OCI-LY7 (cell line): ENCODE data around the gene HNRNPH1. TPM values are rescaled to one million over a fixed set of nuclear protein-coding genes. Genes with fewer than 3 reads are reported as not detected.
"Not testable (repeated sequence)": the region's sequence is repeated elsewhere in the genome, so short reads cannot be mapped to it uniquely, and the experiment has no call there.

Experiments used
- BruUV-seq: library from RNA; stranded (reverse); fragments of 400-500 nt; replicated peaks from 2 replicates; lab custom pipeline; 2021; lab: Mats Ljungman, UMichigan
- CTCF ChIA-PET: fragments of 300-600 bp; sonication (Branson Sonifier 250); formaldehyde crosslinking; loops from one replicate; lab custom pipeline; 2022; ENCODE audit warnings: antibody characterized with exemption; ENCODE audit not compliant: unreplicated experiment; lab: Charles Lee
- POLR2A ChIA-PET: fragments of 300-600 bp; sonication (Branson Sonifier 250); formaldehyde crosslinking; loops from one replicate; lab custom pipeline; 2022; ENCODE audit warnings: antibody characterized with exemption; lab: Charles Lee
- DNase-seq: peaks from one replicate; pipeline ENCODE4 v3.0.0-alpha.2; 2015; ENCODE audit warnings: low spot score
- H2AFZ ChIP-seq: fragments of 200-600 bp; sonication (generic), shearing (Covaris generic); 2 replicates; pipeline ENCODE4 v1.6.1; 2014; ENCODE audit warnings: mild to moderate bottlenecking, antibody characterized with exemption, low read length, moderate library complexity
- H3K27ac ChIP-seq: fragments of 200-600 bp; sonication (generic); 2 replicates; pipeline ENCODE4 v1.5.1; 2014; ENCODE audit warnings: mixed run types, low read depth, mild to moderate bottlenecking, moderate library complexity, low read length, inconsistent platforms; ENCODE audit not compliant: poor library complexity, severe bottlenecking
- H3K36me3 ChIP-seq: fragments of 200-600 bp; sonication (generic); 2 replicates; pipeline ENCODE4 v1.6.1; 2014; ENCODE audit warnings: mild to moderate bottlenecking, antibody characterized with exemption, low read length, moderate library complexity, mixed read lengths; ENCODE audit not compliant: insufficient read depth
- H3K4me1 ChIP-seq: fragments of 200-600 bp; sonication (generic); 2 replicates; pipeline ENCODE4 v1.5.1; 2014; ENCODE audit warnings: mild to moderate bottlenecking, low read length; ENCODE audit not compliant: insufficient read depth, poor library complexity, severe bottlenecking
- H3K4me2 ChIP-seq: fragments of 200-600 bp; sonication (generic); 2 replicates; pipeline ENCODE4 v1.6.1; 2014; ENCODE audit warnings: mild to moderate bottlenecking, low read length
- H3K4me3 ChIP-seq: fragments of 200-600 bp; sonication (generic); 2 replicates; pipeline ENCODE4 v1.5.1; 2014; ENCODE audit warnings: mild to moderate bottlenecking, low read depth, low read length; ENCODE audit not compliant: poor library complexity, severe bottlenecking
- H3K79me2 ChIP-seq: fragments of 200-600 bp; sonication (generic); 2 replicates; pipeline ENCODE4 v1.6.1; 2016; ENCODE audit warnings: low read depth, mild to moderate bottlenecking, low read length, moderate library complexity, mixed read lengths; ENCODE audit not compliant: insufficient read depth
- H3K9me2 ChIP-seq: fragments of 200-600 bp; sonication (generic); 2 replicates; pipeline ENCODE4 v1.6.1; 2016; ENCODE audit warnings: mild to moderate bottlenecking, low read length, mixed read lengths; ENCODE audit not compliant: insufficient read depth
- H3K9me3 ChIP-seq: fragments of 200-600 bp; sonication (generic); 2 replicates; pipeline ENCODE4 v1.6.1; 2014; ENCODE audit warnings: mild to moderate bottlenecking, mixed run types, low read length, mixed read lengths
- H4K20me1 ChIP-seq: fragments of 200-600 bp; sonication (generic); 2 replicates; pipeline ENCODE4 v1.6.1; 2014; ENCODE audit warnings: mild to moderate bottlenecking, antibody characterized with exemption, low read length, moderate library complexity, mixed read lengths; ENCODE audit not compliant: insufficient read depth
- intact Hi-C: fragments of 100-400 bp; cut with micrococcal nuclease; formaldehyde crosslinking; loops from one replicate; pipeline ENCODE4 v1.10.0; 2022; ENCODE audit not compliant: unreplicated experiment
- total RNA-seq, 2 experiments: library from RNA; depleted of rRNA in 1 of 2; stranded (reverse); fragments of >200 nt in 1 of 2; shearing (Covaris generic) in 1 of 2; gene quantifications; 2 replicates each; pipeline ENCODE4 v1.2.3, GENCODE V29; 2014 to 2022

HNRNPH1 gene
- total RNA-seq, 2 experiments from 2014 or later = 814 to 1,011 TPM

DNA sequence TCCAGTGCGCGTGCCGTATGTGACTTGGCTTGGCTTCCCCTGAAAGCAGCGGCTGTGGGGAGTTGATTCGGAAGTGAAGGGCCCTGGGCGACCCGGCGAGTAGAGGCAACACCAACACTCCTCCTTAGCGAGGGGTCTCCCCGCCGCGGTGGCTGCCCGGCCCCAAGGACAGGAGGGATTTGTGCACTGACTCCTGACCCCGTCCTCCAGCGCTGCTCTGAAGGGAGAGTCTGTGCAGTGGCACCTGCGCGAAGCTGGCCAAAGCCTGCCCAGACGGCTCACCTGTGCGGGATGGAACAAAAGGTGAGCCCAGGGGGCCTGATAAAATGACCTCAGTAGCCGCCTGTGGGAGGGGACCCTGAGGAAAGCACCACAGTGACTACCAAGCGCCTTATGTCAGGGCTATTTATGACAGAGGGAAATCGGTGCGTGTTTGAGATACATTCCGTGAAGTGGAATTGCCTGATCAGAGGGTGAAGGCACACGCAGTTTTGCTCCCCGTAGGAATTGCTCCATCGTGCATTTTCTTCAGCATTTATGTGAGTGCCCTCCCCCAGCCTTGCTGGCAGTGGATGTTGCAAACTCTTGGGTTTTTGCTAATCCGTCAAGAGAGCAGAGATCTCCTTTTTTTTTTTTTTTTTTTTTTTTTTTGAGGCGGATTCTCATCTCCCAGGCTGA lies 34.8 kb upstream of the HNRNPH1 start:
- DNase-seq = peak; percentile 24
- H2AFZ ChIP-seq = peak overlapping the region; percentile 75; the same call in 1 of the 2 replicates
- H3K27ac ChIP-seq, intact Hi-C loops, H3K36me3 ChIP-seq, H4K20me1 ChIP-seq, H3K9me2 ChIP-seq, POLR2A ChIA-PET, H3K79me2 ChIP-seq, CTCF ChIA-PET, H3K9me3 ChIP-seq, H3K4me1 ChIP-seq: not testable (repeated sequence)
- TSS peak; percentile 90 for BruUV-seq
- peak overlapping the region; percentile 47 for H3K4me2 ChIP-seq
- peak overlapping the region; percentile 56 for H3K4me3 ChIP-seq

DNA sequence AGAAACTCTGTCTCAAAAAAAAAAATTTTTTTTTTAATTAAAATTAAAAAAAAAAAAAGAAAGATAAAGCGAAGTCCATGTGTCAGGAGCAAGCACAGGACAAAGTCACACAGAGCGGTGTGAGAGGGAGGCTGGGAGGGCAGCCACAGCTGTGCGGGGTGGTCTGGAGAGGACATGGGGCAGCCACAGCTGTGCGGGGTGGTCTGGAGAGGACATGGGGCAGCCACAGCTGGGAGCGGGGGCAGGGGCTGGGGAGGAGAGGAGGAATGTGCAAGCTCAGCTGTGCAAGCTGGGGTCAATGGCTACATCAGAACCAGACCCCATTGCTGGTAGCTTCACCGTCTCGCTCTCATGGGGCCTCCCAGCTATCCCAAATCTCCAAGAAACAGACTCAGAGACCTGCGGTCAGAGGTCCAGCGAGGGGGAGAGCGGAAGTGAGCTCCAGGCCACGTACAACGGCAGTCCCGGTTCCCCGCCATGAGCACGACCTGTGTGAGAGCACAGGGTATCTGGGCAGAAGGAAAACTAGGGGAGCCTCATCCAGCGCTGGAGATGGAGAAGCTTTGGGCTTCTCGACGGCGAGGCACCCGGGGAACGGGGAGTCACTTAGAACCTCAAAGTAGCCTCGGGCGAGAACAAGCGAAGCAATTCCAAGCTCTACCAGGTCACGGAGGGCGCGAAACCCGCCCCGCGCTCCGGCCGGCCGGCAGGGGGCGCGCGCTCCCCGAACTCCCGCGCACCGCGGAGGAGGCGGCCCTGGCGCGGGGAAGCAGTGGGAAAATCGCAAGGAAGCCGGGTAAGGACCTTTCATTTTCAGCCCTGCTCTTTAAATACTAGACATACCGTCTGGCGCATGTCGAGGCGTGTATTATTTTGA lies 34.1 kb upstream of the HNRNPH1 start:
- intact Hi-C loops = not testable (repeated sequence)

DNA sequence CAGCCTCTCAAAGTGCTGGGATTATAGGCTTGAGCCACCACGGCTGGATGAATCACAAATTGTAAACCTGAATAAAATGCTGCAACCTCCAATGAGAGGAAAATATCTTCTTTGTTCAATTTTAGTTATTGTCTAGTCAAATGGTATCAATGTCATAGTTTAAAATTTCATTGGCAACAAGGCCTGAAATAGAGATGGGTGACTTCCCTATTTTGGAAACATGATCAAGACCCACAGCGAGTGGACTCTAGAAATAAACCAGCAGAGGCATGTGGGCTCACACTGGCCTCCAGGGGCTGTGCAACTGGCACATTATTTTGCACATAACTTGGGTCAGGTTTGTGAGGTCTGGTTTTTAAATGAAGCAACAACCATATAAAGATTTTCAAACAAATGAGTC lies 29.7 kb upstream of the HNRNPH1 start:
- POLR2A ChIA-PET, DNase-seq: not testable (repeated sequence)

More for the DNA sequence above, 34.1 kb upstream of the HNRNPH1 start:
- DNase-seq, H3K27ac ChIP-seq, H3K4me3 ChIP-seq, H4K20me1 ChIP-seq, H3K4me1 ChIP-seq, H3K9me2 ChIP-seq, POLR2A ChIA-PET, H3K4me2 ChIP-seq, H3K79me2 ChIP-seq, H2AFZ ChIP-seq, H3K36me3 ChIP-seq, CTCF ChIA-PET, H3K9me3 ChIP-seq, BruUV-seq: not testable (repeated sequence)

GRCh38 chr5:179650245-179650644 lies 26.8 kb upstream of the HNRNPH1 start:
- POLR2A ChIA-PET = interaction anchor here (0.7 kb wide), 1 partner anchor 67 kb away, joined by 4 read pairs; no protein-coding TSS in a partner anchor

More for the DNA sequence above, 29.7 kb upstream of the HNRNPH1 start:
- BruUV-seq, H3K4me1 ChIP-seq, H2AFZ ChIP-seq, H3K4me3 ChIP-seq, H3K9me3 ChIP-seq, H3K9me2 ChIP-seq, H4K20me1 ChIP-seq, intact Hi-C loops, CTCF ChIA-PET, H3K79me2 ChIP-seq, H3K27ac ChIP-seq, H3K4me2 ChIP-seq, H3K36me3 ChIP-seq: not testable (repeated sequence)

GRCh38 chr5:179649166-179649703 lies 25.8 kb upstream of the HNRNPH1 start:
- H3K4me3 ChIP-seq, intact Hi-C loops, H2AFZ ChIP-seq, H3K9me3 ChIP-seq, H3K27ac ChIP-seq, H3K9me2 ChIP-seq, H3K4me1 ChIP-seq, H3K36me3 ChIP-seq, POLR2A ChIA-PET, H3K4me2 ChIP-seq, H3K79me2 ChIP-seq, BruUV-seq, CTCF ChIA-PET, H4K20me1 ChIP-seq, DNase-seq: not testable (repeated sequence)

More at GRCh38 chr5:179650245-179650644, 26.8 kb upstream of the HNRNPH1 start:
- H3K4me2 ChIP-seq, intact Hi-C loops, H3K4me1 ChIP-seq, DNase-seq, H3K79me2 ChIP-seq, H2AFZ ChIP-seq, H3K4me3 ChIP-seq, H3K27ac ChIP-seq, BruUV-seq, H4K20me1 ChIP-seq, H3K9me3 ChIP-seq, H3K36me3 ChIP-seq, H3K9me2 ChIP-seq: not testable (repeated sequence)
- CTCF ChIA-PET = interaction anchor here (0.6 kb wide), 1 partner anchor 27 kb away, joined by 3 read pairs; the partner anchor contains the start of gene HNRNPH1
